HPDE6-E6E7 (cell line): Measurements from ENCODE around the gene AGTRAP.

ENCODE experiments used
- DNase-seq: peaks from one replicate; pipeline ENCODE4 v3.0.0; 2011; ENCODE audit warnings: missing footprints; ENCODE audit errors: extremely low spot score

The AGTRAP gene

DNA sequence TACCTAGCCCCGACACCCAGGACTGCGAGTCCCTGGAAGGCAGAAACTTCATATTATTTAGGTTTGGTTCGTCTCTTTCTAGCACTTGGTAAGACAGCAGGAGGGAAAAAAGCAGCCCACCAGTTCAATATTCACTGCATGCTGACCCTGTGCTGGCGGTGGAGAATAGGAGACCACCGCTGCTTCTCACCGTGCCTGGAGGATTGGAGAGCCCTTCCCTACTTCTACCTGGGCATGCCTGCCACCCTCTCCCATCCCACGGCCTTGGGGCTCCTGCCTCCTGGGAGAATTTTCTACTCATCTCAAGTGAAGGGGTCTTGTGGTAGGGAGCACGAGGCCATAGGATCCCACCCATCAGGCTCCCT lies 64.4 kb downstream of the AGTRAP start:
- no peak for DNase-seq
